T-cell (primary cell): ENCODE measurements around the gene FILIP1L. TPM values are rescaled to one million over a fixed set of nuclear protein-coding genes. Genes with fewer than 3 reads are reported as not detected.

Source experiments
- ATAC-seq, 4 experiments: fragments of 200-7000 bp in 3 of 4; fragments of 150-1000 bp in 1 of 4; cut with Tn5 transposase; replicated peaks in 1 of 4; 1 replicate in 3 of 4; 2 replicates in 1 of 4; pipeline ENCODE4 v1.10.0; 2021; ENCODE audit warnings: moderate library complexity in 3 of 4, mild to moderate bottlenecking in 2 of 4, moderate number of reproducible peaks in 1 of 4
- CTCF ChIA-PET, 2 donors: fragments of 300-600 bp; sonication (Branson Sonifier 250); formaldehyde crosslinking; loops; one replicate each; lab custom pipeline; 2022; ENCODE audit warnings: antibody characterized with exemption in 2 of 2; lab: Charles Lee
- POLR2A ChIA-PET, 2 donors: fragments of 300-600 bp; sonication (Branson Sonifier 250); formaldehyde crosslinking; loops; one replicate each; lab custom pipeline; 2022; ENCODE audit warnings: antibody characterized with exemption in 2 of 2; lab: Charles Lee
- DNase-seq, 35 experiments: peaks; one replicate each; pipeline versions ENCODE4 v3.0.0 to v3.0.0-alpha.2; 2013 to 2023
- H3K27ac ChIP-seq: one replicate; pipeline ENCODE4 v1.5.1; 2013; ENCODE audit warnings: low read length
- H3K27me3 ChIP-seq, 2 experiments: replicated peaks in 1 of 2; 1 replicate in 1 of 2; 2 replicates in 1 of 2; pipeline versions ENCODE4 v1.6.1 to v1.7.0; 2013; ENCODE audit warnings: low read length in 1 of 2, mixed read lengths in 1 of 2; ENCODE audit not compliant: control insufficient read depth in 2 of 2, insufficient read depth in 2 of 2; ENCODE audit errors: extremely low read depth in 1 of 2
- H3K36me3 ChIP-seq, 2 donors: 1 replicate in 1 of 2; 2 replicates in 1 of 2; pipeline versions ENCODE4 v1.6.1 to v1.7.0; 2013; ENCODE audit warnings: low read length in 1 of 2; ENCODE audit not compliant: control insufficient read depth in 2 of 2, insufficient read depth in 1 of 2; ENCODE audit errors: extremely low read depth in 1 of 2
- H3K4me1 ChIP-seq, 2 experiments: 1 replicate in 1 of 2; 2 replicates in 1 of 2; pipeline versions ENCODE4 v1.6.1 to v1.7.0; 2013; ENCODE audit warnings: low read length in 2 of 2, mixed read lengths in 1 of 2; ENCODE audit not compliant: insufficient read depth in 2 of 2, control insufficient read depth in 1 of 2; ENCODE audit errors: extremely low read depth in 1 of 2
- H3K4me3 ChIP-seq, 2 donors: 1 replicate in 1 of 2; 2 replicates in 1 of 2; pipeline versions ENCODE4 v1.5.1 to v1.7.0; 2013; ENCODE audit warnings: mild to moderate bottlenecking in 2 of 2, low read length in 1 of 2, moderate library complexity in 1 of 2; ENCODE audit not compliant: control insufficient read depth in 1 of 2; ENCODE audit errors: extremely low read depth in 1 of 2
- H3K9me3 ChIP-seq: 2 replicates; pipeline ENCODE4 v1.7.0; 2013
- H3K27ac Mint-ChIP-seq, 2 donors: one replicate each; pipeline ENCODE4 v1.8.0; 2020 to 2021; ENCODE audit warnings: mild to moderate bottlenecking in 2 of 2, mixed read lengths in 2 of 2
- H3K27me3 Mint-ChIP-seq, 2 donors: one replicate each; pipeline ENCODE4 v1.8.0; 2021 to 2022; ENCODE audit warnings: mixed read lengths in 2 of 2
- H3K36me3 Mint-ChIP-seq: one replicate; pipeline ENCODE4 v1.8.0; 2021; ENCODE audit warnings: mixed read lengths
- H3K4me1 Mint-ChIP-seq, 3 donors: one replicate each; pipeline ENCODE4 v1.8.0; 2020 to 2022; ENCODE audit warnings: mixed read lengths in 3 of 3, mild to moderate bottlenecking in 1 of 3
- H3K4me3 Mint-ChIP-seq, 3 donors: one replicate each; pipeline ENCODE4 v1.8.0; 2020 to 2022; ENCODE audit warnings: mild to moderate bottlenecking in 3 of 3, mixed read lengths in 3 of 3, moderate library complexity in 3 of 3
- H3K9me3 Mint-ChIP-seq, 3 donors: one replicate each; pipeline ENCODE4 v1.8.0; 2020 to 2022; ENCODE audit warnings: mixed read lengths in 3 of 3
- WGBS: methylation state at CpG from one replicate; pipeline ENCODE4 v1.1.5; 2013; ENCODE audit warnings: missing lambda C conversion rate; ENCODE audit not compliant: insufficient coverage; 5-methylcytosine and 5-hydroxymethylcytosine counted together
- total RNA-seq, 35 experiments: library from RNA in 6 of 35; stranded (reverse) in 6 of 35; fragments of 120-200 nt in 1 of 35; gene quantifications; one replicate each; pipeline versions ENCODE4 v1.2.1 to v1.2.4 and lab custom pipeline; 2013 to 2026

The FILIP1L gene
- total RNA-seq, 5 donors from 2014 or later (not counting 1 experiment from before 2014, with no cell fraction given), result 0.10 to 0.38 (median 0.27) TPM; not detected in 1

DNA sequence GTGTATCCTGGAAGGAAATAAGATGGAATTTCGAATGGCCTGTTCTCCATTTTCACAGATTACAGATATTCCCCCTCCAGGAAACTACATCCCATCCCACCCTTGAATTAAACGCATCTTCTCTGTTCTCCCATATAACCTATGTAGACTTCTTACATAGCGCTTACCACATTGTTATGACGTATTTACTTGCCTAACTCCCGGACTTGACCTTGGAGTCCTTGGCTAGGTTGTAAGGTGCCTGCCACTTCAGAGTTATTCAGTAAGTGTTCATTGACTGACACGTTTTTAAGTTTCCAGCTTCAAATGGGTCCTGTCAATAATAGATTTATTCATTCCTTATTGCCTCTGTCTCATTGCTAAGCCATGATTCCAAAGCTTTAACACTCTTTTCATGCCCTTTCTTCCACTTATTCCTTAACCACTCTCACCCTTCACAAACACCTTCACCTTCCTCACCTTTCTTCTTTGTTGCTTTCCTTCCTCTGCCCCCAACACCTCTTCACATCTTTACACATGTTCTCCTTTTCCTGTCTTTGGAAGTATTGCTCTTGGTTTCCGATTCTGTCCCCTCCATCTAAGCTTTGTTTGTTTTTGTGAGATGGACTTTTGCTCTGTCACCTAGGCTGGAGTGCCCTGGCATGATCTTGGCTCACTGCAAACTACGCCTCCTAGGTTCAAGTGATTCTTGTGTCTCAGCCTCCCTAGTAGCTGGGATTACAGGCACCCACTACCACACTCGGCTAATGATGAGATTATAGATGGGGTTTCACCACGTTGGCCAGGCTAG lies 158.3 kb downstream of the FILIP1L start:
- Mint-ChIP-seq H3K9me3 (no peaks in the 10 kb centered on the region), H3K27ac (no peak overlapping the region), H3K27me3 (no peaks in the 10 kb centered on the region), H3K4me3 (no peak overlapping the region), H3K4me1 (peaks cover 0 to 6% (median 4%) of the 10 kb centered on the region in 3 donors), H3K36me3 (no peaks in the 10 kb centered on the region)
- H3K9me3 ChIP-seq, result no peaks in the 10 kb centered on the region
- 89% methylated on average over 4 of the region's 10 CpGs for WGBS
- H3K4me3 ChIP-seq, result no peak overlapping the region
- CTCF ChIA-PET, result no interaction called here
- no peak for ATAC-seq
- POLR2A ChIA-PET, result no interaction called here
- H3K4me1 ChIP-seq, result no peaks in the 10 kb centered on the region
- no peak for DNase-seq
- no peak overlapping the region for H3K27ac ChIP-seq
- H3K36me3 ChIP-seq, result no peaks in the 10 kb centered on the region
- no peaks in the 10 kb centered on the region for H3K27me3 ChIP-seq

DNA sequence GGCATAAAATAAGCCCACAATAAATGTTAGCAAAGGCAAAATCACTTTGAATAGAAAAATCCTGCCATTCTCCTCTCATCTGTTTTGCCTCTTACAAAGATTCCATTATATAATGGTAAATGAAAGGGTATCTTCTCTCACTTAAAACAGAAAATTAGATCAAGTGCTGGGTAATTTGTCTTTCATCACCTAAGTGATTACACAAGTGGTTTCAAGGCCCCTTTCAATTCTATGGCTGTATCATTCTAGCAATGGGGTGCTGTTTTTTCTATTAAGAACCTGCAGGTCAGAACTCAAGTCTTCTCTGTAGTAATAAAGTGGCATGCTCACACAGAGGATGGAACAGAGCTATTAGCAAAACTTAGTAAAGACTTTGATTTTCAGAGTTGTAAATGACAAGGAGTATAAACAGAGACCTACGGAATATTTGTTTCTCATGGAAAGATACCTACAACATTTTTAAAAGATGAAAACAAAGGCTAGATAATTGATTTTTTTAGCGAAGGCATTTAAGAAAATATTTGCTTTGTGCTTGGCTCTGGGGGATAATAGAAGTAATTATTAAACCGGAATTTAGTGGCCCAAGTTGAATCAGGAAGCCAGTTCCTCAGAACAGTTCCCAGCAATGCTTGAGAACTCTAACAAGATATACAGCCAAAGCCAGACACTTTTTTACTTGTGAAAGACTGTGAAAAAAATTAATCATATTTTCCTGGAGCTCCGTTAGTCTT lies 159.2 kb downstream of the FILIP1L start:
- CTCF ChIA-PET, result no interaction called here

GRCh38 chr3:99953596-99953995 lies 160.7 kb downstream of the FILIP1L start:
- Histone ChIP-seq H3K4me1 (no peaks in the 10 kb centered on the region), H3K27ac (no peak overlapping the region), H3K9me3 (no peaks in the 10 kb centered on the region), H3K36me3 (no peaks in the 10 kb centered on the region), H3K4me3 (no peak overlapping the region), H3K27me3 (no peaks in the 10 kb centered on the region)
- H3K9me3 Mint-ChIP-seq, result no peaks in the 10 kb centered on the region
- H3K4me3 Mint-ChIP-seq, result no peak overlapping the region
- POLR2A ChIA-PET, result no interaction called here
- peaks cover 0 to 6% (median 4%) of the 10 kb centered on the region in 3 donors for H3K4me1 Mint-ChIP-seq
- DNase-seq (no peak), ATAC-seq (no peak)
- no peak overlapping the region for H3K27ac Mint-ChIP-seq
- H3K36me3 Mint-ChIP-seq, result peaks cover 4% of the 10 kb centered on the region
- no peaks in the 10 kb centered on the region for H3K27me3 Mint-ChIP-seq
- CTCF ChIA-PET, result no interaction called here

More for the DNA sequence above, 159.2 kb downstream of the FILIP1L start:
- Mint-ChIP-seq H3K27me3 (no peaks in the 10 kb centered on the region), H3K4me3 (no peak overlapping the region), H3K9me3 (no peaks in the 10 kb centered on the region), H3K36me3 (peaks cover 4% of the 10 kb centered on the region), H3K4me1 (peaks cover 0 to 6% (median 4%) of the 10 kb centered on the region in 3 donors), H3K27ac (no peak overlapping the region)
- ATAC-seq, result no peak
- WGBS, result no CpG with 5 or more reads among the region's 4 CpGs
- Histone ChIP-seq H3K27ac (no peak overlapping the region), H3K36me3 (no peaks in the 10 kb centered on the region), H3K4me3 (no peak overlapping the region), H3K4me1 (no peaks in the 10 kb centered on the region), H3K27me3 (no peaks in the 10 kb centered on the region), H3K9me3 (no peaks in the 10 kb centered on the region)
- POLR2A ChIA-PET, result no interaction called here
- no peak for DNase-seq

- Mint-ChIP-seq H3K27me3 (no peaks in the 10 kb centered on the region), H3K4me3 (no peak overlapping the region), H3K36me3 (peaks cover 4% of the 10 kb centered on the region), H3K27ac (no peak overlapping the region), H3K9me3 (no peaks in the 10 kb centered on the region), H3K4me1 (peaks cover 0 to 6% (median 4%) of the 10 kb centered on the region in 3 donors)
- H3K27me3 ChIP-seq, result no peaks in the 10 kb centered on the region
- no peaks in the 10 kb centered on the region for H3K36me3 ChIP-seq
- no peak overlapping the region for H3K27ac ChIP-seq
- CTCF ChIA-PET, result no interaction called here
- WGBS, result no CpG with 5 or more reads among the region's 1 CpG
- POLR2A ChIA-PET, result no interaction called here
- no peaks in the 10 kb centered on the region for H3K9me3 ChIP-seq
- no peaks in the 10 kb centered on the region for H3K4me1 ChIP-seq
- DNase-seq (no peak), ATAC-seq (no peak)
- H3K4me3 ChIP-seq, result no peak overlapping the region
Observed at GRCh38 chr3:99952306-99952705, 162.0 kb downstream of the FILIP1L start.

DNA sequence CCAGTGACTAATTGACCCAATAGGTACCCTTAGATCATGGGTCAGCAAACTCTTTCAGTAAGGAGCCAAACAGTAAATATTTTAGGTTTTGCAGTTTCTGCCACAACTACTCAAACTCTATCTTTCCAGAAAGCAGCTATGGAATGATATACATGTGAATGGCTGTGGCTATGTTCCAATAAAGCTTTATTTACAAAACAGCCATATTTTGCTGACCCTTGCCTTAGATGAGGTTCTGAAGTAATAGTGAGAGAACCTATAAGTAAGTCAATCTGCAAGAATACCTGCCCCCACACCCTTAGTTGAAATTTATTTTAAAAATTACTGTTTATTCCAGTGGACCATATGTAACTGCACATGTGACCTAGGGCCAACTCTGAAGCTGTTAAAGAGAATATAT lies 162.6 kb downstream of the FILIP1L start:
- no peaks in the 10 kb centered on the region for H3K9me3 Mint-ChIP-seq
- POLR2A ChIA-PET, result interaction anchor here in 1 of 2 donors (0.7 kb wide), 1 partner anchor 53 kb away, joined by 3 read pairs; no protein-coding TSS in a partner anchor
- Histone ChIP-seq H3K9me3 (no peaks in the 10 kb centered on the region), H3K27me3 (no peaks in the 10 kb centered on the region), H3K36me3 (no peaks in the 10 kb centered on the region), H3K4me1 (no peaks in the 10 kb centered on the region), H3K4me3 (no peak overlapping the region), H3K27ac (no peak overlapping the region)
- H3K27ac Mint-ChIP-seq, result no peak overlapping the region
- CTCF ChIA-PET, result no interaction called here
- H3K27me3 Mint-ChIP-seq, result no peaks in the 10 kb centered on the region
- H3K4me1 Mint-ChIP-seq, result peaks cover 0 to 4% (median under 1%) of the 10 kb centered on the region in 3 donors
- ATAC-seq (no peak), DNase-seq (no peak)
- no peak overlapping the region for H3K4me3 Mint-ChIP-seq
- H3K36me3 Mint-ChIP-seq, result peaks cover 4% of the 10 kb centered on the region

- WGBS, result 89% methylated on average over 1 of the region's 1 CpG
- peaks cover 0 to 4% (median 0%) of the 10 kb centered on the region in 3 donors for H3K4me1 Mint-ChIP-seq
- no peak overlapping the region for H3K27ac Mint-ChIP-seq
- CTCF ChIA-PET, result interaction anchor here in 1 of 2 donors (0.5 kb wide), 1 partner anchor 1006 kb away, joined by 4 read pairs; no protein-coding TSS in a partner anchor
- no peak overlapping the region for H3K4me3 Mint-ChIP-seq
- no peaks in the 10 kb centered on the region for H3K27me3 Mint-ChIP-seq
- peaks cover 4% of the 10 kb centered on the region for H3K36me3 Mint-ChIP-seq
- ATAC-seq (no peak), DNase-seq (no peak)
- H3K4me1 ChIP-seq, result no peaks in the 10 kb centered on the region
- no peaks in the 10 kb centered on the region for H3K27me3 ChIP-seq
- POLR2A ChIA-PET, result interaction anchor here in 1 of 2 donors (0.6 kb wide), 1 partner anchor 176 kb away, joined by 4 read pairs; no protein-coding TSS in a partner anchor
- H3K9me3 Mint-ChIP-seq, result no peaks in the 10 kb centered on the region
- no peaks in the 10 kb centered on the region for H3K36me3 ChIP-seq
- H3K27ac ChIP-seq, result no peak overlapping the region
- H3K4me3 ChIP-seq, result no peak overlapping the region
- no peaks in the 10 kb centered on the region for H3K9me3 ChIP-seq
Observed at GRCh38 chr3:99950921-99951320, 163.4 kb downstream of the FILIP1L start.
